CMK (cell line): ENCODE data around the gene GATAD2A.

Experiments
- DNase-seq: peaks from one replicate; pipeline ENCODE4 v3.0.0-alpha.2; 2010; ENCODE audit warnings: low read depth

Gene GATAD2A

DNA sequence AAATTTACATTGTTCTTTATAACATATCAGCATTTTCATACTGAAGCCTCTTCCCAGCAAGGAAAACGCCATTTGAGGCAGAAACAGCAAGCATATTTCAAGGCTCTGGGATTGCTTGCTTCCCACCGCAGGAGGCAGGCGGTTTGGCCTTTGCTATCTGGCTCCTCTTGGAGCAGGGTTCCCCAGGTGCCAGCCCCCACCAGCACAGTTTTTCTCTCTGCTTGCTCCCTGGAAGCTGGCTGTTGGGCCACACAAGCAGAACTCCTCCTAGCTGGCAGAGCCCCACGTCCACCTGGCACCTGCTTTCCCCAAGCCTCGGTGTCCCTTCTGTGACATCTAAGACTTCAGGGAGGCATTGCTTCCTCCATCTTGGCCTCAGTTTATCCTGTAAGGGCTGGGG, 16.7 kb downstream of the GATAD2A start:
- no peak for DNase-seq

DNA sequence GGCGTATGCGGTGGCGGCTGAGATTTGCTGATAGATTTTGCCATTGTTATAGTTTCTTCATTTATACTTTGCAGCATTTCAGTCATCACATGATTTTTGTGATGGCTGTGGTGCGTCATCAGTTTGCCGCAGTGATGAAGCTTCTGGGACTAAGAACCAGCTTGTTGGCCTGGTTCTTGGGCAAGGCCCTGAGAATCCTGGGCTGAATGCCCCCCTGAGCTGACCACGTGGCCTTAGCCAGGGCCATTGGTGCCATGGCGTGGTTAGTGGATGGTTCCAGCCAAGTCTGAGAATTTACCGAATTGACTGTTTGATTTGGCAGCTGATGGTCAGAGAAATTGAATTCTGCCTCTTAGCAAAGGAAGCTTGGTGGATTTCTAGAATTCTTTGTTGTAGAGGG, 17.8 kb downstream of the GATAD2A start:
- DNase-seq, result no peak

DNA sequence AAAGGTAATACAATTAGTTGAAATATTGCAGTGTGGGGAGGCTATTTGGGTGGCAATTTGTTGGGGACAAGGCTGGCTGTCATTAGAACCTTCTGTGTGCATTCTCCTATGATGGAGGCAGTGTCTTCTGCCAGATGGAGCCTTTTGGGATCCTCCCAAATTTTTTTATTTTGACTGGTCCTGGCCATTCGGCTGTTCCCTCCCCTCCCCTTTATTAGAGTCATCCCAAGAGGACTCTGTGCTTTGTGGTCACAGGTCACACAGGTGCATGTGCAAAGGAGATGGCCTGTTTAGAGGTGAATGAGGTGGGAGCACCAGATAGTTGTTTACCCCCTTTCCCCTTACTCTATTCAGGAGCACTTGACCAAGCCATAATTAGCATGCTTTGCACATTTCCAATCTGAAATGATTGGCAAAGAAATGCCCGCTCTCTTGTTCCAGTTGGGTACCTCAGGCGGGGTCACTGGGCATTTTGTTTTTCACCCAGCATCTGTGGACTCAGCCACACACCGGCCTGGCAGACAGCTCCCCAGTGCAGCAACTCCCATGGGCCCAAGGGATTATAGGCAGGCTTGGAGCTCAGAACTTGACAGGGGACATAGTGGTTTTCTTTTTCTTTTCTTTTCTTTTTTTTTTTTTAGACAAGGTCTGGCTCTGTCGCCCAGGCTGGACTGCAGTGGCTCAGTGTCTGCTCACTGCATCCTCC, 19.8 kb downstream of the GATAD2A start:
- no peak for DNase-seq

DNA sequence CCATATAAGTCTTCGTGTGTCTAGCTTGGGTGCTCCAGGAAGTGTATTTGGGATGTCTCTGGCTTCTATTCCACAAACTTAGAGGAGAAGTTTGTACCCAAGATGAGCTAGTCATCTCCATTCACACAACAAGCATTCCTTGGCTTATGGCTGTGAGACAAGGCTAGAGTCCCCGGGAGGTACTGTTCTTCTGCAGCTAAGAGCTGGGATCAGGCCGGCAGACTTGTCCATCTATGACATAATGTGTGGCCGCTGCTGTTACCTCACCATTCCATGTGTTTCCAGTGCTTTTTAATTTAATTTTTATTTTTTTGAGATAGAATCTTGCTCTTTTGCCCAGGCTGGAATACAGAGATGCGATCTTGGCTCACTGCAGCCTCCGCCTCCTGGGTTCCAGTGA, 20.7 kb downstream of the GATAD2A start:
- no peak for DNase-seq

- DNase-seq, result no peak
Measured at GRCh38 chr19:19426799-19427198, 21.3 kb downstream of the GATAD2A start.

- no peak for DNase-seq
Measured at GRCh38 chr19:19427302-19427701, 21.8 kb downstream of the GATAD2A start.

GRCh38 chr19:19427944-19428343, 22.5 kb downstream of the GATAD2A start:
- no peak for DNase-seq

DNA sequence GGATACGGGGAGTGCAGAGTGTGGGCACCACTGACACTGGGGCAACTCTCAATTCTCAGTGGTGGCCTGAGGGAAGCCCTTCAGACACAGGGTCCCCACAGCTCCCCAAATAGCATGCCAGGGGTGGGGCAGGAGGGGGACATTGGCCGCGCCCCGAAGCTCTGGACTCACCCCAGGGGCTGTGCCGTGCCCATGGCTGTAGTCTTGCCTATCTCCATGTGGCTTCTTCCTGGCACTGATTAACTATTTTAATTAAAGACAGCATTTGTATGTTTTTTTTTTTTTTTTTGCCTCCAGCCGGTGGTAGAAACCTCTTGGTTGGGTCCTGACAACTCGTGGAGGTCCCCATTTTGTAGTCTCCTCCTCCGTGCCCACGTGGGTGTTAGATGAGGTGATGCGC, 23.3 kb downstream of the GATAD2A start:
- no peak for DNase-seq

DNA sequence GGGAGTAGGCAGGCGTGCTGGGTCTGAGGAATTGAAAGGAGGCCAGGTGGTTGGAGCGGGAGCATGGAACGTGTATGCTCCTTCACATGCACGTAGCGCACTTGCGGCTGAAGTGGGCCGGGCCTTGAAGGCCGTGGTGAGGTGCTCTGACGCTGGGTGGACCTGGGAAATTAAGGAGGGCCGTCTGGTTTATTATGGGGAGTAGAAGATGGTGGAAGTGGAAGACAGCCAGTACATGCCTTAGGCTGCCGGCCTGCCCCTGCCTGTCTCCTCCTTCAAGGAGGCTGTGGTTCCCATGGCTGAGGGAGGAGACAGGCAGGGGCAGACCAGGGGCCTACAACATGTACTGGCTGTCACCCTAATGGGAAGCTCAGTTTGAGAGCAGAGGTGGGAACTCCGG, 23.9 kb downstream of the GATAD2A start:
- no peak for DNase-seq

DNA sequence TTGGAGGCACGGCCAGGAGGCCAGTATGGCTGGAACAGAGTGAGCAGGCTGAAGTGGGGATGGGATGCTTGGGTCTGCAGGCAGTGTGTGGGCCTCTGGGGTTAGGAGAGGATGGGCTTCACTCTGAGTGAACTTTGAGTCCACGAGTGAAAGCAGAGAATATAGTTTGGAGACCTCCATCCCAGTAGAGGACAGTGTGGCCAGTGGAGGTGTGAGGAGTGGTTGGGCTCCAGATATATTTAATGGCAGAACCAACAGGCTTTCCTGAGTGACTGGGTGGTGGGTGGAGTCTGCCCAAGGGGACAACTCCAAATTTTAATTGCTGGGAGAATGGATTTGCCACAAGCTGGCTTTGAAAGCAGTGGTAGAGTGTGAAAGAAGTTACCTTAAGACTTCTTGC, 27.3 kb downstream of the GATAD2A start:
- no peak for DNase-seq

DNA sequence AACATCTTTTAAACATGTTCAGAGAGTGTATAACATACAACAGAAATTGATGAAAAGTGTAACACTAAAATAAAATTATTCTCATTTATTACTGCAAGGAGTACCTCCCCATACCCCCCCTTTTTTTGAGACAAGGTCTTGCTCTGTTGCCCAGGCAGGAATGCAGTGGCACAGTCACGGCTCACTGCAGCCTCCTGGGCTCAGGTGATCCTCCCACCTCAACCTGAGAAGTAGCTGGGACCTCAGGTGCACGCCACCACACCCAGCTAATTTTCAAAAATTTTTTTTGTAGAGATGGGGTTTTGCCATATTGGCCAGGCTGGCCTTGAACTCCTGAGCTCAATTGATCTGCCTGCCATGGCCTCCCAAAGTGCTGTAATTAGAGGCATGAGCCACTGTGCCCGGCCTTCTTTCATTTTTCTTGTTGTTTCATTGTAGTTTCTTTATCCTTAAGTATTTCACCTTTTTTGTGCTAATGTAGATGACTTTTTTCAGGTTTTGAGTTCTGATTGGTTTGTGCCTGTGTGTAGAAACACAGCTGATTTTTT, 28.3 kb downstream of the GATAD2A start:
- no peak for DNase-seq

DNA sequence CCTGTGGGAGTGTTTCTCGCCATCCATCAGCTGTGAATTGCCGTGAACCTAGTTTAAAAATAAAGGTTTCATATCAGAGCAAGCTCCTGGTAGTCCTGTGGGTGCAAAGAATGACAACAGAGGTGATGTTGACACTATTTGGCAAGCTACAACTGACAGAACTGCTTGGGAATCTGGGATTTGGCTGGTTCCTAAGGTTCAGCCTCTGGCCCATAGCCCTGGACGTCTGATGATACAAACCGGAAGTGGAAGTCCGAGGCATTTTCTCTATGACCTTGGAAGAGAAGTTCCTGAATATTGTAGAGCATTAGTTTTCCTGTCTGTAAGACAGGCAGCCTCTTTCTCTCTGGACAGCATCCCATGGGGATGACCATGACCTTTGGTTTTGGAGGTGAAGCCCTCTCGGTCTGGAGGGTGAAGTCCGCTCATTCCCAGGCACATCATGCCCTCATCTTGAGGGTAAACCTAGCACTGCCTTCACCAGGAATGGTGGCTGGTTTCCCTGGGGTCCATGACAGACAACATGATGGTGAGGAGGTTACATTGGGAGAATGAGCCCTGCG, 29.1 kb downstream of the GATAD2A start:
- no peak for DNase-seq

- no peak for DNase-seq
Measured at GRCh38 chr19:19436137-19436691, 30.7 kb downstream of the GATAD2A start.

DNA sequence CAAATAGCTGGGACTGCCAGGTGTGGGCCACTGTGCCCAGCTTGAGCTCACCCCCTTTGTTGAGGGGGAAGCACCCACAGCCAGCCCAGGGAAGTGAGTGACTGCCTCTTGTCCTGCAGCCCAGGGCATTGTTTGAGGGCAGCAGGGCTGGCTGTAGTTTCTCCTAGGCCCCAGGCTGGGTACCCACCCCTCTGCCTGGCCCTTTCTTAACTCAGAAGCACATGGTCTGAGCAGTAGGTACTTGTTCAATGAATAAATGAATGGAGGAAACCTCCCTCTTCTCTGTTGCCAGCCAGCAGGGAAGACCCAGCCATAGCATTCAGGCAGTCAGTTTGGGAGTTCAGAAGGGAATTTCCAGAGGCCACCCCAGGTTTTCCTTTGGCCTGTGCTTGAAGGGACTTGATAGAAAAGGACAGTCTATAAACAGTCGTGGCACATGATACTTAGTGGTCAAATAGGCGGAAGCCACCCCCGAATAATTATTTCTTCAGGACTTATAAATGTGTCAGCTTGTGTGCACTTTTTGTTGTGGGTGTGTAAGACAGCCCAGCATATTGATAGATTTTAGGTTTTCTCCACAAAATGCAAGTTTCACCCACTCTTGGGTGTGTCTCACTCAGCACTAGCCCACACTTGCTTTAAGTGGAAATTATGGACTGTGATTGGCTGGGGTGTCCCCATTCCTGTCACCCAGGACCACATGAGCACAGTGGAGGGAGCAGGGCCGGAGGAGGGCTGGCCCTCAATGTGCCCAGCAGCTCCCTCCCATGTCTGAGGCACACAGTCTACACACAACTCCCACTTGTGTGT, 33.1 kb downstream of the GATAD2A start:
- DNase-seq, result no peak

- DNase-seq, result no peak
Measured at GRCh38 chr19:19439176-19439482, 33.7 kb downstream of the GATAD2A start.

DNA sequence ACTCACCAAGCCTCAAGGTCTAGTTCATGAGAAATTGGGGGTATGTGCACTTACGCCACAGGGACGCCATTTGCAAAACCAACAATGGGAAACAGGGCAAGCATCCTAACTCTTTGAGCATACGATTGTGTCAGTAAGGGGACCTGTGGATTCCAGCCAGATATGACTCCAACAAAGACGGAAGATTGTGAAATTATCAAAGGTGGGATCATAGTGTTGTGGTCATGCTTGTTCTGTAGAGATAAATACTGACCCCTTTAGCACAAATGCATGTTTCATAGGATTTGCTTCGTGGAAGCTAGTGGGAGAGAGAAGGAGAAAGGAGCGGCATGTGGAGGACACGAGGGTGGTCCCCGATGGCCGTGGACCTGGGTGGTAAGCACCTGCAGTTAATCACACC, 37.8 kb downstream of the GATAD2A start:
- no peak for DNase-seq

DNA sequence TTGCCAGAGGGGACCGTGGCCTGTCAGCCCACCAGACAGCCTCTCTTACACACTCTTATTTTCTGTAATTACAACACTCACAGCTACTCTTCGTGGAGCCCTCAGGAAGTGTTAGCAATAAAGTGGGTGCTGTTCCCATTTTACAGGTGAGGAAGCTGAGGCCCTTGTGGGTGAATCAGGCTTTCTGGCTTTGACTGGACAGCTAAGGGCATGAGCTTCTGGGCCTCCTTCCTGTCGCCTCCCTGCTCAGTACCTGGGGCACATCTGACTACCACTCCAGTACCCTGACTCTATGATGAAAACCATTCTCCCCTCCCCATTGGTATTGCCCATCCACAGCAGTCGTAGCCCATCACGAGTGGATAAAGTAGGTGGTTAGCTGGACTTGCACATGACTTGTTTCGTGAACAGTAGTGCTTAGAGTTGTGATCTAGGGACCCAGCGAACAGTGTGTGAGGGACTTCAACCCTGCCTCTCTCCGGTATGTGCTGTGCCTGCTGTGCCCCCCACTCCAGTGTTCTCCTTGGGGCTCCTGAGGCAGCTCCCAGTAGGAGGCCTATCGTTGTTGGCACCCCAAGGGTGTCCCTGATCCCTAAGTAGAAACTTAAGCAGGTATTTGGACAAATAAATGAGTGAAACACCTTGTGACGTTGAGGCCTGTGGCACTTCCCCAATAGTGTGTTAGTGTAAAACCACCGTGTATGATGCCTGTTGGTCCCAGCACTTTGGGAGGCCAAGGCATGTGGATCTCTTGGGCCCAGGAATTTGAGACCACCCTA, 38.6 kb downstream of the GATAD2A start:
- no peak for DNase-seq

DNA sequence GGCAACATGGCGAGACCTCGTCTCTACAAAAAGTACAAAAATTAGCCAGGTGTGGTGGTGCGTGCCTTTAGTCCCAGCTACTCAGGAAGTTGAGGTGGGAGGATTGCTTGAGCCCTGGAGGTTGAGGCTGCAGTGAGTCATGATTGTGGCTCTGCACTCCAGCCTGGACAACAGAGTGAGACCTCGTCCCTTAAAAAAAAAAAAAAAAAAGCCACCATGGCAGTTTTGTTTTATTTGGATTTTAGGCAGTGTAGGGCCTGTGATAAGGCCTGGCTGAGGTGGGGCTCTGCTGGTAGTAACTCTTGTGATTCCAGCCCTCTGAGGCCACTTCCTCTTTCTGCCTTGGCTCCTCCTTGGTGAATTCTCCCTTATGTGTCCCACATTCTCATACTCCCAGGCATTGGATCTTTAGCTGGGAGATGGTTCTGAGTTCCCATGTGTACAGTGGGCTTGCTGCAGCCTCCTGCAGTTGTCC, 39.2 kb downstream of the GATAD2A start:
- no peak for DNase-seq

DNA sequence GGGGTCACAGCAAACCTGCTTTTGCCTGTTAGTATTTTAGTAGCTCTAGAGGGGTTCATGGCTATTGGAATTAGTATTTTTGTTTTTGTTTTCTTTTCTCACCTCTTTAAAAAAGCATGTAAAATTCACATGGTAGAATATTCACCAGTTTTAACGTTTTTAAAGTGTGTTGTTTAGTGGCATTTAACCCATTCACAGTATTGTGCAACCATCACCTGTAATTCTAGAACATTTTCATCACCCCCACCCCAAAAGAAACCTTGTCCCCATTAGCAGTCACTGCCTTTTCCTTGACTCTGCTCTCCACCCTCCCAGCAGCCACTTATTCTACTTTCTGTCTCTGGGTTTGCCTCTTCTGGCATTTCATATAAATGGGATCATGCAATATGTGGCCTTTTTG, 39.8 kb downstream of the GATAD2A start:
- no peak for DNase-seq

DNA sequence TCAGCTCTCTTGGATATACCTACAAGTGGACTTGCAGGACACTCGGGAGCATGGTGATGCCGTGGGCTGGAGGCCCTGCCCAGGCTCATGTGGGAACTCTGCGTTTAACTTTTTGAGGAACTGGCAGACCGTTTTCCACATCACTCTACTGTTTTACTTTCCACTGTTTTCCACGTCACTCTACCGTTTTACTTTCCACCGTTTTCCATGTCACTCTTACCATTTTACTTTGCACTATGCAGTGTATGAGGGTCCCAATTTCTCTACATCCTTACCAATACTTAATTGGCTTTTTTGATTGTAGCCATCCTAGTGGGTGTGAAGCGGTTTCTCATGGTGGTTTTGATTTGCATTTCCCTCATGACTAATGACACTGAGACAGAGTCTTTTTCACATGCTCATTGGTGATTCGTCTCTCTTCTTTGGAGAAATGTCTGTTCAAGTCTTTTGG, 40.5 kb downstream of the GATAD2A start:
- DNase-seq, result no peak

DNA sequence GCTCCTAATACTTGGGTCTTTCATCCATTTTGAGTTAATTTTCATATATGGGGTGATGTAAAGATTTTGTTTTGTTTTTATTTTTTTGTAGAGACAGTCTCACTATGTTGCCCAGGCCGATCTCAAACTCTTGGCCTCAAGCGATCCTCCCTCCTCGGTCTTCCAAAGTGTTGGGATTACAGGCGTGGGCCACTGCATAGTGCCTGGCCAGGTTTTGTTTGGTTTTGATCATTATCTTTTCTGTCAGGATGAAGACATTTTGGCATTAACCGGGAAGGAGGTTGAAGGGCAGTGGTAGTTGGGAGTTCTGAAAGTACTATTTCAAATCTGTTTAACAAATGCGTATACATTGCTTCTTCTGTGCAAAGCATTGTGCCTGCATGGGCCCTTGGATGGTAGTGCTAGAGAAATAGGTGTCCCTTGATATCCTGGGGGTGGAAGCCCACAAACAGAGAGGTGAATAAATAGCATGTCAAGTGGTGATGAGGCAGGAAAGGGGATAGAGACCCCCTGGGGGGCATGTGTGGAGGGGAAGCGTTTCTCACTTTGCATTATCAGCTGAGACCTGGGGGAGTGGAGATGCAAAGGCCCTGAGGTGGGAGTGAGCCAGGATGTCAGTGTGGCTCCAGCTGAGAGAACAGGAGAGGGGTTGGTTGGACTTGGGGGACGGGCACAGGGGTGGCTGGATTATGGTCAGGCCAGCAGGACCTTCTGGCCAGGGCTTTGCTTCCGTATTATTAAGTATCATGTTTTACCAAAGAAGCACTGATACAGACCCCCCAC, 41.4 kb downstream of the GATAD2A start:
- no peak for DNase-seq
